ENCODE measurements around the gene ERBB4. TPM values are rescaled to one million over a fixed set of nuclear protein-coding genes. Genes with fewer than 3 reads are reported as not detected.

ERBB4 gene
- total RNA-seq, 1 donor from 2014 or later, result 9.9 TPM

DNA sequence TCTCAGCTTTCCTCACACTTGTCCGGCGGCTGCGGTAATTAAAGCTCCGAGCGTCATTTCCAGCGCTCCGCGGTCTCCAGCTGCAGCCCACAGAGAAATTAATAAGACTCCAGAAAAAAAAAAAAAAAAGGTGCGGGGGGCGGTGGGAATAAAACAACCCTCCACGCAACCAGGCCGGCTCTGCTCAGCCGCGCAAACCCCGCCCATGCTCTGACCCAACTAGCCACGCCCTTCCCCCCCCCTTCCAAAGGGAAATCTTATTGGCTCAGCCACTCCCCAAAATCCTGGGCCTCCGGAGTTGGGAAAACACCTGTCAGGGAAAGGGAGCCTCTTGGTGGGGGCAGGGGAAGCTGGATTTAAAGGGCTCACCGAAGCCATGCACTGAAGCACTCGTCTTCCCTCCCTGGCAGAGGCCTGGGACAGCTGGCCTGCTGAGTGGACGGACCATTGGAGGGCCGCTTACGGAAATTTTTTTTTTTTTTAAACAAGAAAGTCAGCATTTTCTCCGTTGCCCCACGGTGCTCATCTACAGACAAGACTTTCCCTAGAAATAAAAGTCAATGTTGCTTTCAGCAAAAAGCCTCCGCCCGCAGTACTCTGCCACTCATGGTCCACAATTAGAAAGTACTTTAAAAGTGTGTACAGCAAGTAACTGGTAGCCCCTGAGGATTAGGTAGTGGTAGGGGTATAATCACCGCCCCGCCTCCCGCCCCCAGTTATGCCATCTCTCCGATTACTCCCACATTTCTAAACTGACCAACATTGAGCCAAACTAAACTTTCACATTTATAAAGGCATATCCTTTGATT lies 674 bp upstream of the ERBB4 start:
- Histone ChIP-seq H3K4me3 (ENCODE audit: low read length in 3 of 3) (peak overlapping the region; percentile 80 to 86 (median 82)), H3K9me3 (ENCODE audit: control insufficient read depth in 3 of 3, low read length in 3 of 3) (no peaks in the 10 kb centered on the region), H3K36me3 (ENCODE audit: control insufficient read depth in 3 of 3, insufficient read depth in 3 of 3, low read length in 3 of 3) (no peaks in the 10 kb centered on the region), H3K4me1 (ENCODE audit: control insufficient read depth in 3 of 3, insufficient read depth in 3 of 3, low read length in 3 of 3) (peaks cover 6 to 15% (median 14%) of the 10 kb centered on the region in 3 donors), H3K9ac (ENCODE audit: low read depth in 1 of 3, low read length in 3 of 3) (peak overlapping the region in 2 of 3 donors; percentile 85 to 90), H3K27ac (ENCODE audit: low read depth, low read length) (peak overlapping the region; percentile 31), H3K27me3 (ENCODE audit: control insufficient read depth in 3 of 3, insufficient read depth in 3 of 3, low read length in 3 of 3) (no peaks in the 10 kb centered on the region)

DNA sequence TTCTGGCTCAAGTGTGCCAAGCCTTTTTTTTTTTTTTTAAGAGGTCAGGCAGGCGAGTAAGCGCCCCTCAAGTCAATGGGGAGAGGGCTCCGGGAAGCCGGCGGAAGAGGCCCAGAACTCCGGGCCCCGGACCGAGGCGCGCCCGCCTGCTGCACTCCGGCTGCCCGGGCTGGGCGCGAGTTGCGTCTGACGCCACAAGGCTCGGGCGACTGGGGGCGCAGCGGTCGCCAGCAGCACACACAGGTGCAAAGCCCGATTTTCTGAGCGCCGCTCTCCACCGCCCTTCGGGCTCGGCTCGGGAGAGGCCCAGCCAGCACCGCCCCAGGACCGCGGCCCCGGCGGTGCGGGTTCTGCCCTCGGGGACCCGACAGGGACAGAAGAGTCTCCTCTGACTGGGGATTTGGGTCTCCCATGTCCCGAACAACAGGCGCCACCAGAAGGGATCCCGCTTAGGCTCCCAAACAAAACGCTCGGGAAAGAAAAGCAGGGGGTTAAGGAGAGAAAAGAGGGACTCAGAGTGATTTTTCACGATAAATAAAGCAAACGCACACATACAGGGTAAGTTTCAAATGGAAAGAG lies 787 bp downstream of the ERBB4 start:
- Histone ChIP-seq H3K9ac (ENCODE audit: low read depth in 1 of 3, low read length in 3 of 3) (peak overlapping the region; percentile 73 to 90 (median 85)), H3K4me1 (ENCODE audit: control insufficient read depth in 3 of 3, insufficient read depth in 3 of 3, low read length in 3 of 3) (peaks cover 6 to 15% (median 14%) of the 10 kb centered on the region in 3 donors), H3K27me3 (ENCODE audit: control insufficient read depth in 3 of 3, insufficient read depth in 3 of 3, low read length in 3 of 3) (no peaks in the 10 kb centered on the region), H3K27ac (ENCODE audit: low read depth, low read length) (peak overlapping the region; percentile 70), H3K4me3 (ENCODE audit: low read length in 3 of 3) (peak overlapping the region; percentile 80 to 86 (median 82)), H3K9me3 (ENCODE audit: control insufficient read depth in 3 of 3, low read length in 3 of 3) (no peaks in the 10 kb centered on the region), H3K36me3 (ENCODE audit: control insufficient read depth in 3 of 3, insufficient read depth in 3 of 3, low read length in 3 of 3) (no peaks in the 10 kb centered on the region)

DNA sequence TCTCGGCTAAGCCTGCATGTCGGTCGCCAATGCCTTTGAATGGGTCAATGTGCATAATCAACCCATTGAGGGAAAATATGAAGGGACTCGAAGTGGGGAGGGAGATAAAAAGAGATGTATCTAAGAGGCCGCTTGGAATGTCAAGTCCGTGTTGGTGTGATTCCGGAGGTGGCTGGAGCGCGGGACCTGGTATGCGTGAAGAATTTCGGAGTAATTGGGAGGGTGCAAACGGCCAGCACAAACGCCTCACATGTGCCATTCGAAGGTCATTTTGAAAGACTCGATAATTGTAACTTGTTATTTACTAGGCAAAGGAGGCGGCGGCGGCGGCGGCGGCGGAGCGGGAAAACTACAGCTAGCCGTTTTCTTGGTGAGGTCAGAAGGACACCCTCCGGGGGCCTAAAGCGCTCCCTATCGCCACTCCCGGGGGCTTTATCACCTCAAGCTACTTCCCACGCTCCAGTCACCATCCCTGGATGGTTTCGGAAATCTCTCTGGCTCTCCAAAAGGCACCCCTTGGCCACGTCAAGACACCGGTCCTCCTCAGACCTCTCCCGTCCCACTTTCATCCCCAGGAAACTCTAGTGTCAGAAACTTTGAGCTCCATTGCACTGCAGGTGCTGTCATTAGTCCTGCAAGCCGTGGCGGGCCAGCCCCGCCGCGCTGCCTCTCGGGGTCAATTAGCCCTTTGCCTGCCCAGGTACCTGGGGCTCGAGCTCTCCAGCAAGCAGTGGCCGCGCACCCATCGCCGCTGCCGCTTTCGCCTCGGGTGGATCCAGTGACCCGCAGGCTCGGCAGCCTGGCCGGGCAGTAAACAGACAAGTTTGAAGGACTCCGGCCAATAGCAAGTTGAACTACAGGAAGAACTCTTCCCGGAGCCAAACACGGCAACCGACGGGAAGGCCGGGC lies 1.5 kb downstream of the ERBB4 start:
- no peaks in the 10 kb centered on the region for H3K36me3 ChIP-seq (ENCODE audit: control insufficient read depth in 3 of 3, insufficient read depth in 3 of 3, low read length in 3 of 3)
- H3K9me3 ChIP-seq (ENCODE audit: control insufficient read depth in 3 of 3, low read length in 3 of 3), result no peaks in the 10 kb centered on the region
- peak overlapping the region; percentile 70 for H3K27ac ChIP-seq (ENCODE audit: low read depth, low read length)
- peak overlapping the region; percentile 80 to 86 (median 82) for H3K4me3 ChIP-seq (ENCODE audit: low read length in 3 of 3)
- no peaks in the 10 kb centered on the region for H3K27me3 ChIP-seq (ENCODE audit: control insufficient read depth in 3 of 3, insufficient read depth in 3 of 3, low read length in 3 of 3)
- H3K9ac ChIP-seq (ENCODE audit: low read depth in 1 of 3, low read length in 3 of 3), result peak overlapping the region; percentile 73 to 90 (median 85)
- peaks cover 6 to 15% (median 14%) of the 10 kb centered on the region in 3 donors for H3K4me1 ChIP-seq (ENCODE audit: control insufficient read depth in 3 of 3, insufficient read depth in 3 of 3, low read length in 3 of 3)

DNA sequence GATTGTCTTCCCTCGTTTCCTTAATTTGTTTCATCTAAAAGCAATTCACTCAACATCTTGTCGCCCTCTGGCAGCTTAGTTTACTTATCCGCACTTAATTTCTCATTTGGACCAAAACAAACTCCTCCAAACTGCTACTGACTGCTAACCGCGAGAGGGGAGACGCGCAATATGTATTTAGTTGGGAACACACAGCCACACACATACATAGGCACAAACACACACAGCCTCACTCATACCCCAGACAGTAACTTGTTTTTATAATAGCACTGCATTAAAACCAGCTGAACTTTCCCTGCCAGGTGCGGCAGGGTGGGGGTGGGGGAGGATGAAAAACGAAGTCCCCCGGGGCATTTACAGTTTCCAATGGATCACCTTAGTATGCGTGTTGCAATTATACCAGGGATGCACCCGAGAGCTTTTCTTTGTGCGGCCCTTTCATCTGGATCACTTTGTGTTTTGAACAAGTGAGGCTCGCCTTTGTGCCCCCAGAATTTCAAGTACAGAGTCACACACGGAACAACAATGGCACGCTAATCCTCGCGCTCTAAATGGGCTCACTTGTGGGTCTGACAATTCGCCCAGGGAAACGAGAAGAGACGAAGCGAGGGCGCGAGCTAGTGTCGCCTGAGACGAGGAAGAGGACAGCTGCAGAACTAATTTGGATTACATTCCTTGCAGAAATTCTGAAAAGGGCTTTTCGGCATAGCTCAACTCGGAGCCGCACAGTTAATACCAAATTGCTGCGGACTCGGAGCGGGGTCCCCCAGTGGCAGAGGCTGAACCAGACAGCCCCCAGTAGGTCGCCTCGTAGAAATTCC lies 2.4 kb downstream of the ERBB4 start:
- H3K27ac ChIP-seq (ENCODE audit: low read depth, low read length), result no peak overlapping the region
- H3K4me1 ChIP-seq (ENCODE audit: control insufficient read depth in 3 of 3, insufficient read depth in 3 of 3, low read length in 3 of 3), result peaks cover 6 to 15% (median 14%) of the 10 kb centered on the region in 3 donors
- no peaks in the 10 kb centered on the region for H3K27me3 ChIP-seq (ENCODE audit: control insufficient read depth in 3 of 3, insufficient read depth in 3 of 3, low read length in 3 of 3)

DNA sequence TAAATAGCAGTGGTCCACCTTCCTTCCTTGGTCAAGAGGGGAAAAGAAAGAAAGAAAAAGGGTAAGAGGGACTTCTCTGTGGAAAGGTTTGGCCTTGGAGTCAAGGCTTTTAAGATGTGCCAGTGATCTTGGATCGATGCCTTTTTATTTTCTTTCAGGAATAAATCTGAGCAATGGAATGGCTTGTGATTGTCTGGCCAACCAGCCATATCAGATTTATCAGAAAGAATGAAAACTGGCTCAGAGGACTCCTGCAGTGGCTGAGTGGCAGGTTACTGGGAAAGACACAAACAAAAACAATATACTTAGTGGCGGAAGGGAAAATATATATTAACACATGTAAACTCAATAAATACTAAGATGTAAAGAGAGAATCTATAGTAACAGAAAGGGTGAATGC lies 4.3 kb downstream of the ERBB4 start:
- H3K27me3 ChIP-seq (ENCODE audit: control insufficient read depth in 3 of 3, insufficient read depth in 3 of 3, low read length in 3 of 3), result no peaks in the 10 kb centered on the region
- H3K9ac ChIP-seq (ENCODE audit: low read depth in 1 of 3, low read length in 3 of 3), result no peak overlapping the region
- peaks cover 8 to 14% (median 13%) of the 10 kb centered on the region in 3 donors for H3K4me1 ChIP-seq (ENCODE audit: control insufficient read depth in 3 of 3, insufficient read depth in 3 of 3, low read length in 3 of 3)
- no peaks in the 10 kb centered on the region for H3K9me3 ChIP-seq (ENCODE audit: control insufficient read depth in 3 of 3, low read length in 3 of 3)
- no peak overlapping the region for H3K27ac ChIP-seq (ENCODE audit: low read depth, low read length)
- H3K4me3 ChIP-seq (ENCODE audit: low read length in 3 of 3), result no peak overlapping the region
- H3K36me3 ChIP-seq (ENCODE audit: control insufficient read depth in 3 of 3, insufficient read depth in 3 of 3, low read length in 3 of 3), result no peaks in the 10 kb centered on the region

More for the DNA sequence above, 2.4 kb downstream of the ERBB4 start:
- peak overlapping the region; percentile 70 to 90 (median 85) for H3K9ac ChIP-seq (ENCODE audit: low read depth in 1 of 3, low read length in 3 of 3)
- H3K36me3 ChIP-seq (ENCODE audit: control insufficient read depth in 3 of 3, insufficient read depth in 3 of 3, low read length in 3 of 3), result no peaks in the 10 kb centered on the region
- H3K4me3 ChIP-seq (ENCODE audit: low read length in 3 of 3), result peak overlapping the region; percentile 80 to 86 (median 82)
- H3K9me3 ChIP-seq (ENCODE audit: control insufficient read depth in 3 of 3, low read length in 3 of 3), result no peaks in the 10 kb centered on the region

DNA sequence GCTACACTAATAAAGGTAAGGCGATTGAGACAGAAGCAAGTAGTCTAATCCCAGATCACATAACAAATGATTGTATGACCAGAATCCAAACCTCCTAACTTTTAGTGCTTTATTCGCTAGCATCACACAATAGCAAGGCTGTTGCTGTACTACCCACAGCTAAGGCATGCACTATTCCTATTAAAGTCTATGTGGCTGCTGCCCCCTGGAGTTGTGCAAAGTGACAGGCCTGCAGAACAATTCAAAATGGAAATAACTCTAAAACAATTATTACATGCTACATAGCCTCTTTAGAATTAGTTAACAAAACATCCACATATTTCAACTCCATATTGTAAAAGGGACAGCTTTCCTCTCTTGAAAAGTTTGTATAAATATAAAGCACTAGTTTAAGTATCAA lies 6.0 kb downstream of the ERBB4 start:
- peaks cover 11 to 19% (median 11%) of the 10 kb centered on the region in 3 donors for H3K4me1 ChIP-seq (ENCODE audit: control insufficient read depth in 3 of 3, insufficient read depth in 3 of 3, low read length in 3 of 3)
- no peak overlapping the region for H3K4me3 ChIP-seq (ENCODE audit: low read length in 3 of 3)
- no peaks in the 10 kb centered on the region for H3K36me3 ChIP-seq (ENCODE audit: control insufficient read depth in 3 of 3, insufficient read depth in 3 of 3, low read length in 3 of 3)
- H3K27me3 ChIP-seq (ENCODE audit: control insufficient read depth in 3 of 3, insufficient read depth in 3 of 3, low read length in 3 of 3), result no peaks in the 10 kb centered on the region
- H3K9ac ChIP-seq (ENCODE audit: low read depth in 1 of 3, low read length in 3 of 3), result no peak overlapping the region
- no peak overlapping the region for H3K27ac ChIP-seq (ENCODE audit: low read depth, low read length)
- H3K9me3 ChIP-seq (ENCODE audit: control insufficient read depth in 3 of 3, low read length in 3 of 3), result no peaks in the 10 kb centered on the region

DNA sequence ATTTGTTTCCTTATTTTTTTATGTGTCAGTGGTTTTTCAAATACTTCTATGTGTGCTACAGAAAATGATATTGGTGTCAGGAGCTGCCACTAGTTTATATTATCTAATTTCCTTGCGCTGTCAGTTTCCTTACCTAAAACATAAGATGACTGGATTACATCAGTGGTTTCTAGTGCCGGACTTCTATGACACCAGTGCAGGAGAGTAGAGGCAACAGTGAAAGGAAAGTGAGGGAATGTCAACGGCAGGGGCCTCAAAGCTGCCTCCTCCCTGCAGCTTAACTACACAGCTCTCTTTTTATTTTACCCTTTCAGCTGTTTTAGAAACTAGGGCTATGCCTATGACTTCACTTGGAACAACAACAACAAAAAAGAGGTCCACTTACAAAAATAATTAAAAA lies 6.5 kb downstream of the ERBB4 start:
- Histone ChIP-seq H3K4me3 (ENCODE audit: low read length in 3 of 3) (no peak overlapping the region), H3K4me1 (ENCODE audit: control insufficient read depth in 3 of 3, insufficient read depth in 3 of 3, low read length in 3 of 3) (peaks cover 11 to 14% (median 11%) of the 10 kb centered on the region in 3 donors), H3K9ac (ENCODE audit: low read depth in 1 of 3, low read length in 3 of 3) (no peak overlapping the region), H3K9me3 (ENCODE audit: control insufficient read depth in 3 of 3, low read length in 3 of 3) (no peaks in the 10 kb centered on the region), H3K27ac (ENCODE audit: low read depth, low read length) (no peak overlapping the region), H3K36me3 (ENCODE audit: control insufficient read depth in 3 of 3, insufficient read depth in 3 of 3, low read length in 3 of 3) (no peaks in the 10 kb centered on the region), H3K27me3 (ENCODE audit: control insufficient read depth in 3 of 3, insufficient read depth in 3 of 3, low read length in 3 of 3) (no peaks in the 10 kb centered on the region)

DNA sequence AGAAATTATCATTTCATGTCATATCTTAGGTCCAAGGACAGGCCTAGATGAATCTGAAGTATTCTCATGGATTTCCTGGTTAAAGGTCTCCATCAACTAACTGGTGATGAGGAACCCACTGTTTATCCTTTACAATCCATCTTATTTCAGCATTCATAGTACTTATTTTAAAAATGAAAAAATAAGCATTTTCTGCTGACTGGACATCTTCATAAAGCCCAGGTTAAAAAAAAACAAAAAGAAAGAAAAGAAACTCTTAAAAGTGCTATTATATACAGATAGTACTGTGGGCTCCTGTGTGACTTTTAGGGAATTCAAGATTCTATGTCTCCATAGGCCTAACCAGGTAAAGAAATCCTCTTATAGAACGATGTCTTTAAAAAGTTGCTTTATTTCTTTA lies 7.1 kb downstream of the ERBB4 start:
- H3K27ac ChIP-seq (ENCODE audit: low read depth, low read length), result no peak overlapping the region
- H3K4me1 ChIP-seq (ENCODE audit: control insufficient read depth in 3 of 3, insufficient read depth in 3 of 3, low read length in 3 of 3), result peaks cover 7 to 12% (median 11%) of the 10 kb centered on the region in 3 donors
- no peaks in the 10 kb centered on the region for H3K9me3 ChIP-seq (ENCODE audit: control insufficient read depth in 3 of 3, low read length in 3 of 3)
- H3K36me3 ChIP-seq (ENCODE audit: control insufficient read depth in 3 of 3, insufficient read depth in 3 of 3, low read length in 3 of 3), result no peaks in the 10 kb centered on the region
- H3K4me3 ChIP-seq (ENCODE audit: low read length in 3 of 3), result no peak overlapping the region
- no peaks in the 10 kb centered on the region for H3K27me3 ChIP-seq (ENCODE audit: control insufficient read depth in 3 of 3, insufficient read depth in 3 of 3, low read length in 3 of 3)
- no peak overlapping the region for H3K9ac ChIP-seq (ENCODE audit: low read depth in 1 of 3, low read length in 3 of 3)

DNA sequence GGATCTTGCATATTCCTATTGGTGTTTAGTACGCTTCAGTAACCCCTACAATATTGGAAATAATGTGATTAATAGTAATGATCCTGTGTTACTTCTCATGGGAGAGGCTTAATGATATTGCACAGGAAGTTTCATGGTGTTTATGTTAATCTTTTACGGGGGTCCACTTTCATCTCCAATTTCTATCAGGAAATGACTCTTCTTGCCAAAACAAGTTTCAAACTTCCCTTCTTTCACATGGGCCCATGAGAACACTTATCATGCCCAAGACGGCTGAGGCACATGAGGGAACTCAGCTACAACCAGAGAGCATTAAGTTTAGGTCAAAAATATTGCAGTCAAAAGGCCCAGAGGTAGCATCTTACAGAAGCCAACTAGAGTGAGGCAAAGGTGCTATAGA lies 7.6 kb downstream of the ERBB4 start:
- Histone ChIP-seq H3K36me3 (ENCODE audit: control insufficient read depth in 3 of 3, insufficient read depth in 3 of 3, low read length in 3 of 3) (no peaks in the 10 kb centered on the region), H3K4me3 (ENCODE audit: low read length in 3 of 3) (no peak overlapping the region), H3K4me1 (ENCODE audit: control insufficient read depth in 3 of 3, insufficient read depth in 3 of 3, low read length in 3 of 3) (peaks cover 2 to 7% (median 7%) of the 10 kb centered on the region in 3 donors), H3K27ac (ENCODE audit: low read depth, low read length) (no peak overlapping the region), H3K27me3 (ENCODE audit: control insufficient read depth in 3 of 3, insufficient read depth in 3 of 3, low read length in 3 of 3) (no peaks in the 10 kb centered on the region), H3K9ac (ENCODE audit: low read depth in 1 of 3, low read length in 3 of 3) (no peak overlapping the region), H3K9me3 (ENCODE audit: control insufficient read depth in 3 of 3, low read length in 3 of 3) (no peaks in the 10 kb centered on the region)

Measured in skeletal muscle tissue (tissue), 4 donors.